GM23338 (cell line): ENCODE results near the gene STX10. TPM values are rescaled to one million over a fixed set of nuclear protein-coding genes. Genes with fewer than 3 reads are reported as not detected.

Experiments
- ATAC-seq: fragments of 200-7000 bp; cut with Tn5 transposase; 3 replicates; pipeline ENCODE4 v1.9.1; 2020
- DNase-seq: peaks from one replicate; pipeline ENCODE4 v3.0.0-alpha.2; 2015; ENCODE audit warnings: low spot score
- H2AFZ ChIP-seq: fragments of 200-600 bp; sonication (generic); 2 replicates; pipeline ENCODE4 v1.8.0; 2016; ENCODE audit warnings: antibody characterized with exemption, mild to moderate bottlenecking, moderate library complexity
- H3F3A ChIP-seq: fragments of 200-600 bp; sonication (generic); replicated peaks from 2 replicates; pipeline ENCODE4 v1.8.0; 2017; ENCODE audit warnings: antibody characterized with exemption, mixed run types, low read depth
- H3K27ac ChIP-seq: fragments of 200-600 bp; sonication (generic); 2 replicates; pipeline ENCODE4 v1.6.1; 2016; ENCODE audit warnings: low read depth
- H3K27me3 ChIP-seq: fragments of 200-600 bp; sonication (generic); 2 replicates; pipeline ENCODE4 v1.8.0; 2016; ENCODE audit warnings: mild to moderate bottlenecking, mixed run types, moderate library complexity; ENCODE audit not compliant: insufficient read depth
- H3K36me3 ChIP-seq: fragments of 200-600 bp; sonication (generic); 2 replicates; pipeline ENCODE4 v1.8.0; 2016; ENCODE audit warnings: mild to moderate bottlenecking; ENCODE audit not compliant: insufficient read depth
- H3K4me1 ChIP-seq: fragments of 200-600 bp; sonication (generic); 2 replicates; pipeline ENCODE4 v1.8.0; 2016; ENCODE audit warnings: mild to moderate bottlenecking, moderate library complexity; ENCODE audit not compliant: insufficient read depth
- H3K4me2 ChIP-seq: fragments of 200-600 bp; sonication (generic); 2 replicates; pipeline ENCODE4 v1.7.1; 2017; ENCODE audit warnings: mixed run types
- H3K4me3 ChIP-seq: fragments of 200-600 bp; sonication (generic); 2 replicates; pipeline ENCODE4 v1.6.1; 2016; ENCODE audit warnings: mixed run types
- H3K79me2 ChIP-seq: fragments of 200-600 bp; sonication (generic); replicated peaks from 2 replicates; pipeline ENCODE4 v1.8.0; 2017; ENCODE audit warnings: mild to moderate bottlenecking; ENCODE audit not compliant: insufficient read depth
- H3K9me2 ChIP-seq: fragments of 200-600 bp; sonication (generic); 2 replicates; pipeline ENCODE4 v1.8.0; 2017; ENCODE audit not compliant: insufficient read depth
- H4K20me1 ChIP-seq: fragments of 200-600 bp; sonication (generic); replicated peaks from 2 replicates; pipeline ENCODE4 v1.8.0; 2017; ENCODE audit warnings: mild to moderate bottlenecking; ENCODE audit not compliant: insufficient read depth
- H3K27ac Mint-ChIP-seq: 2 replicates; pipeline ENCODE4 v1.8.0; 2020; ENCODE audit warnings: inconsistent platforms, mild to moderate bottlenecking, moderate library complexity, mixed read lengths
- H3K27me3 Mint-ChIP-seq: 3 replicates; pipeline ENCODE4 v1.8.0; 2022; ENCODE audit warnings: low read depth, mild to moderate bottlenecking, moderate library complexity, mixed read lengths, inconsistent platforms; ENCODE audit not compliant: insufficient read depth, poor library complexity
- H3K36me3 Mint-ChIP-seq: 3 replicates; pipeline ENCODE4 v1.8.0; 2021; ENCODE audit warnings: low read depth, mild to moderate bottlenecking, inconsistent platforms, moderate library complexity, mixed read lengths
- H3K4me1 Mint-ChIP-seq: 3 replicates; pipeline ENCODE4 v1.8.0; 2020; ENCODE audit warnings: mild to moderate bottlenecking, inconsistent platforms, mixed read lengths
- H3K4me3 Mint-ChIP-seq: 3 replicates; pipeline ENCODE4 v1.8.0; 2021; ENCODE audit warnings: moderate library complexity, mild to moderate bottlenecking, inconsistent platforms, mixed read lengths
- H3K9me3 Mint-ChIP-seq: 3 replicates; pipeline ENCODE4 v1.8.0; 2020; ENCODE audit warnings: moderate library complexity, mild to moderate bottlenecking, inconsistent platforms, mixed read lengths
- CREB1 ChIP-seq: fragments of 250-450 bp; sonication (Bioruptor Pico); IDR thresholded peaks from 2 replicates; pipeline ENCODE4 v1.5.0; 2020; ENCODE audit warnings: low read depth, mild to moderate bottlenecking, moderate library complexity
- CTCF ChIP-seq, 2 experiments: fragments of 200-600 bp in 1 of 2; sonication (generic) in 1 of 2; conservative IDR thresholded peaks; 2 replicates each; pipeline versions ENCODE4 v1.5.1 to v1.6.1; 2016 to 2017; ENCODE audit warnings: antibody characterized with exemption in 2 of 2, low read depth in 2 of 2, mild to moderate bottlenecking in 2 of 2, moderate library complexity in 1 of 2
- ETS1 ChIP-seq: IDR thresholded peaks from 2 replicates; pipeline ENCODE4 v1.6.1; 2016; ENCODE audit warnings: antibody characterized with exemption
- EZH2phosphoT487 ChIP-seq: fragments of 200-600 bp; sonication (generic); IDR thresholded peaks from one replicate; pipeline ENCODE4 v1.8.1; 2018; ENCODE audit warnings: antibody characterized with exemption; ENCODE audit not compliant: unreplicated experiment
- JUNB ChIP-seq: IDR thresholded peaks from one replicate; pipeline ENCODE4 v1.6.1; 2016; ENCODE audit warnings: antibody characterized with exemption; ENCODE audit not compliant: unreplicated experiment
- NANOG ChIP-seq: IDR thresholded peaks from 2 replicates; pipeline ENCODE4 v1.6.1; 2016; ENCODE audit warnings: antibody characterized with exemption, borderline replicate concordance
- POLR2AphosphoS5 ChIP-seq: IDR thresholded peaks from 2 replicates; pipeline ENCODE4 v1.6.1; 2016; ENCODE audit warnings: antibody characterized with exemption, low read depth
- REST ChIP-seq: IDR thresholded peaks from one replicate; pipeline ENCODE4 v1.6.1; 2018; ENCODE audit warnings: antibody characterized with exemption; ENCODE audit not compliant: unreplicated experiment
- ZNF114 ChIP-seq: fragments of 250-450 bp; sonication (Bioruptor Pico); IDR thresholded peaks from 2 replicates; pipeline ENCODE4 v1.5.0; 2020; ENCODE audit warnings: mild to moderate bottlenecking, moderate library complexity
- ZNF331 ChIP-seq: fragments of 250-450 bp; sonication (Bioruptor Pico); IDR thresholded peaks from 2 replicates; pipeline ENCODE4 v1.5.0; 2020; ENCODE audit warnings: low read depth, mild to moderate bottlenecking, moderate library complexity
- polyA plus RNA-seq: library from polyadenylated mRNA; unstranded; fragments of >200 nt; fragmentation: Nextera tagmentation; extraction: Ambion mirVana; gene quantifications from 2 replicates; pipeline ENCODE4 v1.2.1, GENCODE V29; 2016
- total RNA-seq: library from RNA; depleted of rRNA; stranded (reverse); fragments of >200 nt; shearing (Covaris generic); gene quantifications from 2 replicates; pipeline ENCODE4 v1.2.3, GENCODE V29; 2014

STX10 gene
- total and polyA plus RNA-seq, 2 experiments from 2014 or later: 42.8 to 55.9 TPM

- no peak for TF ChIP-seq EZH2phosphoT487
These were observed 2.3 kb upstream of the STX10 start (continued) for GRCh38 chr19:13152356-13152973.

- H3K36me3 Mint-ChIP-seq: peaks cover 34% of the 10 kb centered on the region
- no peaks in the 10 kb centered on the region for H3K9me2 ChIP-seq
- peak; percentile 98 for DNase-seq
- H2AFZ ChIP-seq: no peak overlapping the region
- H3K27me3 ChIP-seq: no peaks in the 10 kb centered on the region
- peaks cover 23% of the 10 kb centered on the region for H3K9me3 Mint-ChIP-seq
- H4K20me1 ChIP-seq: peaks cover 8% of the 10 kb centered on the region
- peaks cover 44% of the 10 kb centered on the region for H3K79me2 ChIP-seq
- peaks cover 26% of the 10 kb centered on the region for H3F3A ChIP-seq
- H3K27ac ChIP-seq: peak overlapping the region; percentile 100
- H3K4me1 Mint-ChIP-seq: peaks cover 20% of the 10 kb centered on the region
- ATAC-seq: peak; percentile 32
- H3K36me3 ChIP-seq: peaks cover 7% of the 10 kb centered on the region; the same call in 1 of the 2 replicates
- peak overlapping the region; percentile 99 for H3K4me3 Mint-ChIP-seq
- peaks cover 55% of the 10 kb centered on the region for H3K27me3 Mint-ChIP-seq
- peak overlapping the region; percentile 100 for H3K4me3 ChIP-seq
- TF ChIP-seq ZNF114 (no peak), REST (peak; percentile 20), ETS1 (peak; percentile 68; the same call in 1 of the 2 replicates), POLR2AphosphoS5 (peak; percentile 94), ZNF331 (CRISPR knock-in tag) (no peak), NANOG (no peak), JUNB (no peak), CREB1 (CRISPR knock-in tag) (peak; percentile 71), CTCF (conservative IDR thresholded peaks at IDR 0.05; ENCODE audit: low read depth in 2 of 2) (peak in 1 of 2 experiments; percentile 13; a peak in 1 of 4 replicates)
- peak overlapping the region; percentile 100 for H3K27ac Mint-ChIP-seq
- H3K4me2 ChIP-seq: peak overlapping the region; percentile 99
- H3K4me1 ChIP-seq: peaks cover 7% of the 10 kb centered on the region
These were observed 1.6 kb upstream of the STX10 start for GRCh38 chr19:13151605-13152355.
